Measurements from ENCODE around the gene GLCE.
A peak's percentile ranks its signal among the peaks of the same experiment; 100 is the strongest.

GLCE gene

DNA sequence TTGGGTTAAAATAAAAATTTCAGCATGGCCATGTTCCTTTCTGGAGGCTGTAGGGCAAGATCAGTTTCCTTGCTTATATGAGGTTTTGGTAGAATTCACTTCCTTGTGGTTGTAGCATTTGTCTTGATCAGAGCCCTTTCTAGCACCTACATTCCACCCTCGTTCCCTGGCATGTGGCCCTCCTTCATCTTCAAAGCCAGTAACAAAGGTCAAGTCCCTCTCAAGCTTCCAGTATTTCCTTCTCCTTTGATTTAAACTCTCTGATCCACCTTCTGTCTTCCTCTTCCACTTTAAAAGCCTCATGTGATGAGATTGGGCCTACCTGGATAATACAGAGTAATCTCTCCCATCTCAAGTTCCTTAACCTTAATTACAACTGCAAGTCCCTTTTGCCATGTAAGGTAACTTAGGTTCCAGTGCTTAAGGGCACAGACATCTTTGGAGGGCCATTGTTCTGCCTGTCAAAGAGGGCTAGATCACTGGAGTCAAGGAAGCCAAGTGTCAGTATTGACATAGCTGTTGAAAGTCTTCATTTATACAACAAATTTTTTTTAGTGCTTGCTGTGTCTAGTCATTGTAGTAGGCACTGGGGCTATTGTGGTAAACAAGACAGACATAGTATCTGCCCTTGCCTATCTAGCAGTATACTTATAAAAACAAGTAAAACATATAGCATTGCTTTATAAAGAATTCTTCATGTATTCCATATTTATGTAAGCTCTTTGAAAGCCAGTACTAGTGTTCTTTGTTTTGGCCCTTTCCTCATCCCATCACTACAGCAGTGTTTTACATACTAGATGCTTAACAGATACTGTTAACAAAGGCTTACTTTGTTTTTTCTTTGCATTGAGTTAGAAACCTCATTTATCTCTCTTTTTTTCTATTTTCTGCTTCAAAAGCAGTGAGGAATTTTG is 40.7 kb downstream of the GLCE start:
- no peak for DNase-seq (ENCODE audit: low spot score)

DNA sequence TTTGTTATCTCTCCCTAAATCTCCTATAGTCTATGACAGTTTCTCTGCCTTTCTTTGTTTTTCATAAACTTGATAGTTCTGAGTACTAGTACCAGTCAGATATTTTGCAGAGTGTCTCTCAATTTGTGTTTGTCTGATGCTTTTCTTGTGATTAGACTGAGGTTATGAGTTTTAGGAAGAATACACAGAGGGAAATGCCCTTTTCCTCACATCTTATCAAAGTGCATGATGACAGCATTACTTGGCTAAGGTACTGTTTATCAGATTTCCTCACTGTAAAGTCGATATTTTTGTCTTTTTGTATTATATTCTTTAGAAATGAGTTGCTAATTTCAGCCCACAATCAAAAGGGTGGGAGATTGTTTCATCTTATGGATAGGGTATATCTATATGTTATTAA is 45.6 kb downstream of the GLCE start:
- DNase-seq (ENCODE audit: low spot score) = no peak

DNA sequence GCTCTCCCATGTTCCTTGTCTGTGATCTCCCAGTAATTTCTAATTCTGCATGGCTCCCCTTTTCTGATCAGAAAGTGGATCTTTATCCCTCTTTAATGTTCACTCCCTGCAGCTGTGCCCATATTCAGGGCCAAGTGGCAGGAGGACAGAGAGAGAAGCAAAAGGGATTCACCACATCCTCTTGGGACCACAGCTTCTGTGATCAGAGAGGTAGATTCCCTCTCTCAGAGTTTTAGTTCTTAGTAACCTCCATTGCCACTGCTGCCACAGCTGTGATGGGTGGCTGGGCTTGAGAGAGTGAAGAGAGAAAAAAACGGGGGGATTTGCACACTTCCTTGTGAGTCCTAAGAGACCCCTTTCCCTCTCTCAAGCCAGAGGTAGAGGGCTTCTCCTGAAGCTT is 49.2 kb downstream of the GLCE start:
- DNase-seq (ENCODE audit: low spot score) = no peak

DNA sequence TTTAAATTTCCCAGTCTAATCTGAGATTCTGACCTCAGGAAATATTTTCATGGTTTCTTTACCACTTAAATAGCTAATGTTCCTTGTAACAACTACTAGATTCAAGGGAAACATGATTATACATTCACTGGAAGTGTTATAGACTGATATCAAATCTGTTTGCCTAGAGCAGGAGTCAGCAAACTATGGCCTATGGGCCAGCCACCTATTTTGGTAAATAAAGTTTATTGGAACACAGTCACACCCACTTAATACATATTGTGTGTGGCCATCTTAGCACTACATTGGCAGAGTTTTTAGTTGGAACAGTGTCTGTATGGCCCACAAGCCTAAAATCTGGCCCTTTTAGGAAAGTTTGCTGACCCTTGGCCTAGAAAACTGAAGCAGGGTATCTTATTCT is 50.1 kb downstream of the GLCE start:
- DNase-seq (ENCODE audit: low spot score) = no peak

DNA sequence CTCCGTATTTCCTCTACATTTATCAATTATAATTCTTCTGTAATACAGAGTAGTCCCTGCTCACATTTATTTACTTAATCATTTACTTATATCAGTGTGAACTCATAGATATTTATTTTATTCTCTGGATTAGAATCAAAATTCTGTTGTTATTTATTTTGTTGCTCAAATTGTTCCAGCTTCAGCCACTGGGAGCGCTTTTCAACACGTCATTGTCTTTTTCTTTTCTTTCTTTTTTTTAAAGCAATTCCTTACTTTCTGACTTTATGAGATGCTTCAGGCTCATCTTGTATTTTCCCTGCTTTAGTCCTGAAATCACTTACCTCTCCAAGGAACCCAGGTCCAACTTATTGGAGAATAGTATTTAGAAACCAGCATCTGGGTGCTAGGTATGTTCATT is 53.4 kb downstream of the GLCE start:
- DNase-seq (ENCODE audit: low spot score) = no peak

DNA sequence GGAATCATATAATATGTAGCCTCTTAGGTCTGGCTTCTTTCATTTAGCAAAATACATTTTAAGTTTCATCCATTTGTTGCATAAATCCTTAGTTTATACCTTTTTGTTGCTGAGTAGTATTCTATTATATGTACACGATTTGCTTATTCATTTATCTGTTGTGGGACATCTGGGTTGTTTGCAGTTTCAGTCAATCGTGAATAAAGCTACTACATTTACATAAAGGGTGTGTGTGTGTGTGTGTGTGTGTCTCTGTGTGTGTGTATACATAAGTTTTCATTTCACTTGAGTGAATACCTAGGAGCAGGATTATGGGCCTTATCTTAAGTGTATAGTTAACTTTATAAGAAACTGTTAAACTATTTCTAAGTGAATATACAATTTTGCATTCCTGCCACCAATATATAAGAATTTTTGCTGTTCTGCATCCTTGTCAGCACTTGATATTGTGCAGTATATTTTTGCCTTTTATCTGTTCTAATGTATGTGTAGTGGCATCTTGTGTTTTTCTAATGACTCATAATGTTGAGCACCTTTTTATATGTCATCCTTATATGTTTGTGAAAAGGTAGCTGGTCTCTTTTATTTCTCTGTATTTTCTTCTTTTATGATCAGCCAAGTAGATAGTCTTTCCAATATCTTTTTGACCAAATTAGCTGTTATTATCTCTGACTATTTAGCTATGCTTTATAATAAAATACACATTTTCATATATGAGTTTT is 55.0 kb downstream of the GLCE start:
- no peak for DNase-seq (ENCODE audit: low spot score)

DNA sequence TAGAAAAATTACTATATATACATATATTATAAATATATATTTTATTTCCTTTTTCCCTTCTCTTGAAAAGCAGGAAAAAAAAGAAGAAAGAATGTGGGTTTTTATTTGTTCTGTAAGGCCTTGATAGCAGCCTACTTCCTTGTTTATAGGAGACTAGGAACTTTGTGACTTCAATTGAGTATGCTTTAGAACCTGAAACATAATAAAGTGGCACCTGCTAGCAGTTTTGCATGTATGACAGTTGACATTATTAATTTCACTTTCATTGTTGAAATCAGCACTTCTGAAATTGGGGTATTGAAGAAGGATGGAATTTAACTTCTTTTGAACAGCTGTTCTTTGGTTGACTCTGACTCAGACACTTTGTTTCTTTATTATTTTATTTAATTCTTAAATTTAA is 56.9 kb downstream of the GLCE start:
- no peak for DNase-seq (ENCODE audit: low spot score)

DNA sequence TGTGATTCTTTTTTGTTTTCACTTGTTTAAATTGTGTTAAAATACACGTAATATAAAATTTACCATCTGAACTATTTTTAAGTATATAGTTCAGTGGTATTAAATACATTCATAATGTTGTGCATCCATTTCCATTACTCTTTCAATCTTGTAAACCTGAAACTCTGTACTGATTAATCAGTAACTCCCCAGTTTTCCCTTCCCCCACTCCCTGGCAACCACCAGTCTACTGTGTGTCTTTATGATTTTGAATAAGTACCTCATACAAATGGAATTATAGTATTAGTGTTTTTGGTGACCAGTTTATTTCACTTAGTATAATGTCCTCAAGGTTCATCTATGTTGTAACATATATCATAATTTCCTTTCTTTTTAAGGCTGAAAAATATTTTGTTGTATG is 59.3 kb downstream of the GLCE start:
- no peak for DNase-seq (ENCODE audit: low spot score)

DNA sequence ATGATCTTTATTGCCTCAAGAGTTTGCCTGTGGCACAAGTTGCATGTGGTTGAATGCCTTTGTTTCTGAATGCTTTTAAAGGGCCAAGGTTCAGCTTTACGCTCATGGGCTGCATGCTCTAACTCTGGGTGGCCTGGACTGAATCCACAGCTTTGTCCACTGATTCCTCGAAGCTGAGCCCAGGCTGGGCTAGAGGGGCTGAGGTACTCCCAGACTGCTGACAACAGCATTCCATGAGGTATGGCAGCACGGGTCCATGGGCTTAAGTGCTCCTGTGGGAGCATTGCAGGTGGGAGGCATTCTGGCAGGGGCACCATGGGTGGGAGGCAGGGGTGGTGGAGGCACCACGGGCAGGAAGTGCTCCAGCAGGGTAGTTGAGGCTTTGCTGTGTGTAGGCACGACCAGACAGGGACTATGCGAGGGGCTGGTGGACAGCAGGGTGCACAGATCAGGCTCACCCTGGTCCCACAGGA is 61.6 kb downstream of the GLCE start:
- no peak for DNase-seq (ENCODE audit: low spot score)

DNA sequence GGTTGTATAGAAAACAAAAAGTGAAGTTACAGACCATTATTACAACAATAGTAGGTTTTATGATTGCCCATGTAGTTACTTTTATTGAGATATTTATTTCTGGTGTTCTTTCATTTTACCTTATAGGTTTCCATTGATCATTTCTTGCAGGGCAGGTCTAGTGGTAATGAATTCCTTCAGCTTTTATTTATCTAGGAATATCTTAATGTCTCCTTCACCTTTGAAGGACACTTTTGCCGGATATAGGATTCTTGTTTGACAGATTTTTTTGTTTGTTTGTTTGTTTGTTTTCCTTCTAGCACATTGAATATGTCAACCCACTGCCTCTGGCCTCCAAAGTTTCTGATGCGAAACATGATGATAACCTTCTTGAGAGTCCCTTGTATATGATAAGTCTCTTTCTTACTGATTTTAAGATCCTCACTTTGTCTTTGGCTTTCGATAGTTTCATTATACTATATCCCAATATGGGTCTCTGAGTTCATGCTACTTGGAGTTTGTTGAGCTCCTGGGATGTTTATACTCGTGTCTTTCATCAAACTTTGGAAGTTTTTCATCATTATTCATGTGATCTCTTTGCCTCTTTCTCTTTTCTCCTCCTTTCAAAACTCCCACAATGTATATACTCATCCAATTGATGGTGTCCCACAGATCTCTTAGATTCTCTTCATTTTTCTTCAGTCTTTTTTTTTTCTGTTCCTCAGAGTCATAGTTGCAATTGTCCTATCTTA is 62.8 kb downstream of the GLCE start:
- DNase-seq (ENCODE audit: low spot score) = no peak

DNA sequence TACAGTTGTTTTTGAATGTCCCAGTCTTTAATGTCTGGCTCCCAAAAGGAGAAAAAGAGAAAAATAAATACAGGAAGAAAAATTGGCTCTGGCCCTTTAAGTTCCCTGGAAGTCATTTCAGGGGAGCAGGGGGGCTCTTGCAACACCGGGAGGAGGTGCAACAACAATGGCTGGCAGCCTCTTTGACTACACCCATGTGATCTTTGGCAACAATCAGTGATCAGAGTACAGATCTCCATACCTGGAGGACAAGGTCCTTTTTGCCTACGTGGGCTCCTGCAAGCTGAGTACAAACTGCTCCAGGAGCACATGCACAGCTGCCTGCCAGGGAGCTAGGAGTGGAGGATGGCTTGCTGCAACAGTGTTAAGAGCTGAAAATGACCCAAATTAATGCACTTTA is 63.9 kb downstream of the GLCE start:
- DNase-seq (ENCODE audit: low spot score) = no peak

DNA sequence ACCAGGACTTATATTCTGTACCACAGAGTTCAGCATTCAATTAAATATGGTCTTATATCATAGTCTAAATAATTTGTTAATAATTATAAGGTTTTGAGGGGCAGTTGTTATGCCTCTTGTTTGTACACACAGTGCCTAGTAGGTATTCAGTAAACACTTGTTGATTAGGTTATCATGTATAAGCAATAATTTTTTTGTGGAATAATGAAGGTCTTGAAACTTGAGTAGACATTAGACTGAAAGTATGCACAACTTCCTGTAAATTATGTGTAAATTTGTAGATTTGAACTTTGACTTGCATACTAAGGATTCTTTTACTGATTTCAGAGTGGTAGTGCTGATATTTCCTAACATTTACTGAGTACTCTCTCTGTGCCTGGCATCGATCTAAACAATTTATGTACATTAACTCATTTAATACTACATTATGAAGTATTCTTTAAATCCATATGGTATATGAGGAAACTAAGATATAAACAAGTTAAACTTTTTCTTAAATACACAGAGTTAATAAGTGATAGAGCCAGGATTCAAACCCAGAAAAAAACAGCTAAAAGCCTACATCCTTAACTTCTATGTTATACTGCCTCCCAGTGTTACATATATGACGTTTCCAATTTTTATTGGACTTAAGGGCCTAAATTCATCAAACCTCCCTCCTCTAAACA is 65.1 kb downstream of the GLCE start:
- DNase-seq (ENCODE audit: low spot score) = peak; percentile 26

DNA sequence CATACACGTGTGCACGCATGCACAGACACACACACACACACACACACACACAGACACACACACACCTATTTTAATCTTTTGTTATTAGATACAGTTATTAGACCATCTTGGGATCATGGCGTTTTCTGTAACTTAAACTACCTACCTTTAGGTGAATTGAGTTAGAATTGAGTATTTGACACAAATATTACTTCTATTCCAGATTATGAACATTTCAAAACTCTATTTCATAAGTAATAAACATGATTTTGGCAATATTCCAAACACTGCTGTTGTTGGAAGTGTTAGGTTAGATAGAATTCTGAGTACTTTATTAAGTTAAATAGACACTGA is 65.6 kb downstream of the GLCE start:
- DNase-seq (ENCODE audit: low spot score) = no peak

DNA sequence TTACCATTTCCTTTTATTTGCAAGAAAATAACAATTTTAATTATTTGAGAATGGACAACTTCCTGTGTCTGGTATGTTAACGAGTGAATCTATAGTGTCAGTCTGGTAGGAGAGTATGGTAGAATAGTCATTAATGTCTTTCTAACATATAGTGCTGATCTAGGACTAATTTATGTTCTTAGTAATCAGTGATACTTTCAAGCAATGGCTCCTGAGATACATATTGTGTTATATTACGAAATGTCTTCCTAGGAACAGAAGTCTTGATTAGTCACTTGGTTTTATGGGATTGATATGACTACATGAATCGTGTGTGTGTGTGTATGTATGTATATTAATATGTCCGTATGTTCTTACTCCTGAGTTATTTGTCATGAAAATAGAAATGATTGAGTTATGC is 71.7 kb downstream of the GLCE start:
- no peak for DNase-seq (ENCODE audit: low spot score)

DNA sequence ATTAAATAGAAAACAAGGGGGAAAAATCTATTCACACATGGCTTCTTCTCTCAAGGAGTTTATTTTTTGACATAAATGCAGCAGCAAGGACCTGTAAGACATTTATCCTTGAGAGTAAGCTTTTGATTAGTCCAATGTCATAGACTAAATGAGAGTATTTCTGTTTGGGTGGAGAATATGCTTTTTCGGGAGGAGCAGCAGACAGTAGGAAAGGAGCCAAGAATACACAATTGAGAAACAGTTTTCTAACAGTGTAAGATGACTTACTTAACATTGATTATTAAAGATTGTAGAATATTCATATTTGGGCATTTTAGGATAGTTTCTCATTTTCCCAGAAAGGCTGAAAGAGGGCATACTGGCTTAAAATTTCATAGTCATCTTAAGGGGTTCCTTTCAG is 72.3 kb downstream of the GLCE start:
- no peak for DNase-seq (ENCODE audit: low spot score)

DNA sequence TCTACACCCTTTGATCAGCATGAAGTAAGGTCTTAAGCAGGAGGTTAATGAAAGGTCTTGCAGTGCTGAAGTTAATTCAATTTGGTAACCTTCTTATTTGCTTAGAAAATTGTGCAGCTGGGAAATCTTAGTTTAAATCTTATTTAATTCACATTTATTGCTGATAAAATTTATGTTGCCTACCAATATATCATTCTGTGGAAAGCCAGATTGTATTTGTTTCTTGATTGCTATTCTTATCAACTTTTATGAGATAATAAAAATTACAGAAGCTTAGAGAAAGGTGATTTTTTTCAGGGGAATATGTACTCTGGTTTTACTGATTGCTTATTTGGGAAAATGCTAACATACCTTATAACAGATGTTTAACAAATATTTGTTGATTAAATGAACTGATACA is 74.2 kb downstream of the GLCE start:
- DNase-seq (ENCODE audit: low spot score) = peak; percentile 23

DNA sequence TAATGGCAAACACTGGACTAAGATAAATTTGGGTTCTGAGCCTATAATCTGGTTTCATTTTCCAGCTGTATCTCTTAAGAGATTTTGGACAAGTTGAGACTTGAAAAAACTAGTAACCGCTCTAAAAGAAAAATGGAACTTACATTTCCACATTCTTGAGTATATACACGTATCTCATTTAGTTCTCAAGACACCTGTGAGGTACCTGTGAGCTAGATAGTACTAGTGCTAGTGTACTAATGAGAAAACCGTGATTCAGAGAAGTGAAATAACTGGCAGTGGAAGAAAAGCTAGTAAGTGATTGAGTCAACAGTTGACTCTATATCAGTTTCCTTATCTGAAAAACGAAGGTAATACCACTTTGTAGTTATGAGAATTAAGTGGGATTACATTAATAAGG is 76.1 kb downstream of the GLCE start:
- no peak for DNase-seq (ENCODE audit: low spot score)

DNA sequence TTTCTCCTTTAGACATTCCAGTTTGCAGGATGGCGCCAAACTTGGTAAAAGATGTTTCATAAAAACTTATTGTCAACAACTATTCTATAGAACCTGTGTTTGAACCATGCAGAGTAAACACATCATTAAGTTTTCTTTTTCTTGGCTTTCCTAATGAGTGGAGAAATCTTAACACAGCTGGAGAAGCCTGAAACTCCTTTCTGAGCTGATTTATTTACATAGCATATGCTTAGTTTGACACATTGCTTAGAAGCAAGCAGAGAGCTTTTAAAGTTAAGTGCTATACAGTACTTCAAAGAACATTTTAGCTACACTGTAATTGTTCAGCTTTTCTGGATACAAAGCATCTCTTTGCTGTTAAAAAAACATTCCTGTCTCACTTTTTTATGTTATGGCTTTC is 77.3 kb downstream of the GLCE start:
- DNase-seq (ENCODE audit: low spot score) = no peak

DNA sequence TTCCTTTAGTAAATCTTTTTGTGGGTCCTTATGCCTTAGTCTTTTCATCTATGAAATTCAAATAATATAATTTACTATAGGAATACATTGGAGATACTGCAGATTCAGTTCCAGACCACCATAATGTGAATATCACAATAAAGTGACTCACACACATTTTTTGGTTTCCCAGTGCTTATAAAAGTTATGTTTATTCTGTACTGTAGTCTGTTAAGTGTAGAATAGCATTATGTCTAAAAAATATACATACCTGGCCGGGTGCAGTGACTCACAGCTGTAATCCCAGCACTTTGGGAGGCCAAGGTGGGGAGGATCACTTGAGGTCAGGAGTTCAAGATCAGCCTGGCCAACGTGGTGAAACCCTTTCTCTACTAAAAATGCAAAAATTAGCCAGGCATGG is 84.4 kb downstream of the GLCE start:
- no peak for DNase-seq (ENCODE audit: low spot score)

DNA sequence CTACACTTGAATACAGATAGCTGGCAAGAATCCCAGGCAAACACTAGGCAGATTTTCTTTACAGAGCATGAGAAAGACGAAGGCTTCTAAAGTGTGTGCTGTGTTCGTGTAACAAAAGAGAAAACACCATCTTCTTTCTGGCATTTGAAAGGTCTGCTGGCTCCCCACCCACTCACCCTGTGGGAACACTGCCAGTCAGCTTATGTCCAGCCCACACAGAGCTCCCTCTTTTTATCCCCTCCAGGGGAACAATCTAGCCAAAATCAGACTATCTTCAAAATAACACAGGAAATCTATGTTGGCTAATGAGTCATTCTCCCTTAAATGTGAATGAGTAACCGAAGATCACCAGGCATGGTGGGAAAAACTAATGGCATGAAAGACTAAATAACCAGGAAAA is 92.7 kb downstream of the GLCE start:
- no peak for DNase-seq (ENCODE audit: low spot score)

DNA sequence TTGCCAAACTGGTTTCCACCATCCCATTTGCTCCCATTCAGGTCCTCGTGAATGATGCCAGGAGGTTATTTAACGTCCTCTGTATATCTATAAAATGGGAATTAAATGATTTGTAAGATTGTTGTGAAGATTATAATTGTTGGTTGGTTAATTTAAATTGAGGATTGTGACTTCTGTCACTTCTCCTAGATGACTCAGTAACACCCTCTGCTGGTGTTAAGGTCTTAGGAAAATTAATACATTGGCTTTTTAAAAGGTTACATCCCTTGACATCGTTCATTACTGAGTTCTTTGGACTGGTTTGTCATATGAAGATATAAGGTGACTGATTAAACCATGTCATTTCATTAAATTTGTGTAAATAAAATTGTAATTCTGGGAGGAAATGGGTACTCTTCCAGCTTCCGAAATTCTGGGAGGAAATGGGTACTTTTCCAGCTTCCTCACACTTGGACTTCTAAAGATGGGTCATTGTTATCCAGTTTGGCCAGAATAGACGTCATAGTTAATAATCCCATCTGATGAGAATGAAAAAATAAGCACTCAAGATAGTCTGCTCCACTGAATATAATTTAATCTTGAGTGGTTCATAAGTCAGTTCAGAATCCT is 105.0 kb downstream of the GLCE start:
- DNase-seq (ENCODE audit: low spot score) = no peak

DNA sequence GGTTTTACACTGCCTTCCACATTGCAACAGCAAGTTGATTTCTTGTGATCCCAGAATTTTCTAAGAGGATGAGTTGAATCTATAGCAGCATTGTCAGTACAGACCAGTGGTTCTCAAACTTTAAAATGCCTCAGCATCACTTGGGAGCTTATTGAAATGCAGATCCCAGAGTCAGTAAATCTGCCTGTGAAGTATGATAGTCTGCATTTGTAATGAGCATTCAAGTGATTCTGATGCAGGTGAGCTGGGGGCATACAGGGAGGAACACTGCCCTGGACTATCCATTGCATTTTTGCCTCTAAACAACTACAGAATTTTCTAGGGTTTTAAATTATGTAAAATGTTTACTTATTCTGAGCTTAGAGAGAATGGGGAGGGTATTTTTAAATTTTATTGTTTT is 110.8 kb downstream of the GLCE start:
- DNase-seq (ENCODE audit: low spot score) = no peak

All from SK-N-DZ (cell line).